GM23248 (cell line): ENCODE results near the gene AAK1.

Experiments
- EZH2 ChIP-seq: fragments of 200-600 bp; sonication (generic); IDR thresholded peaks from 2 replicates; pipeline ENCODE4 v1.6.1; 2018; ENCODE audit warnings: antibody characterized with exemption, mild to moderate bottlenecking; ENCODE audit not compliant: insufficient read depth, poor library complexity, severe bottlenecking
- EZH2phosphoT487 ChIP-seq: fragments of 200-600 bp; sonication (generic); IDR thresholded peaks from 2 replicates; pipeline ENCODE4 v1.6.1; 2018; ENCODE audit warnings: antibody characterized with exemption, moderate library complexity, mild to moderate bottlenecking, low read depth; ENCODE audit not compliant: insufficient read depth

- TF ChIP-seq EZH2 = no peak
- no peak for TF ChIP-seq EZH2phosphoT487
Measured at GRCh38 chr2:69608109-69608508, 35.4 kb downstream of the AAK1 start.
